Esophagus muscularis mucosa (tissue), 4 donors: ENCODE data around the gene BBS2. TPM values are rescaled to one million over a fixed set of nuclear protein-coding genes. Genes with fewer than 3 reads are reported as not detected.

Experiments used
- DNase-seq: peaks from one replicate; pipeline ENCODE4 v3.0.0-alpha.2; 2017; ENCODE audit errors: extremely low spot score
- H3K27ac ChIP-seq, 4 donors: fragments of 200-600 bp; sonication (generic); replicated peaks in 1 of 4; 1 replicate in 3 of 4; 2 replicates in 1 of 4; pipeline ENCODE4 v1.5.1; 2016 to 2019; ENCODE audit warnings: mild to moderate bottlenecking in 1 of 4
- H3K27me3 ChIP-seq, 4 donors: fragments of 200-600 bp; sonication (generic); one replicate each; pipeline versions ENCODE4 v1.5.1 to v1.6.0; 2016 to 2019
- H3K36me3 ChIP-seq, 4 donors: fragments of 200-600 bp; sonication (generic); one replicate each; pipeline ENCODE4 v1.5.1; 2016 to 2019
- H3K4me1 ChIP-seq, 4 donors: fragments of 200-600 bp; sonication (generic); one replicate each; pipeline ENCODE4 v1.5.1; 2016 to 2019
- H3K4me3 ChIP-seq, 4 donors: fragments of 200-600 bp; sonication (generic); 1 replicate in 2 of 4; 2 replicates in 2 of 4; pipeline ENCODE4 v1.5.1; 2016 to 2019; ENCODE audit warnings: mild to moderate bottlenecking in 4 of 4, moderate library complexity in 1 of 4
- H3K9me3 ChIP-seq, 4 donors: fragments of 200-600 bp; sonication (generic); 1 replicate in 3 of 4; 2 replicates in 1 of 4; pipeline ENCODE4 v1.5.1; 2016 to 2019
- EP300 ChIP-seq: sonication (generic); formaldehyde crosslinking; IDR thresholded peaks from one replicate; pipeline ENCODE4 v1.6.1; 2017; ENCODE audit warnings: antibody characterized with exemption
- POLR2A ChIP-seq: fragments of 450-650 bp; IDR thresholded peaks from one replicate; pipeline ENCODE4 v1.6.1; 2017; ENCODE audit warnings: antibody characterized with exemption, moderate library complexity, mild to moderate bottlenecking, low read depth
- POLR2AphosphoS5 ChIP-seq, 2 donors: sonication (generic); formaldehyde crosslinking; IDR thresholded peaks; one replicate each; pipeline ENCODE4 v1.6.1; 2017; ENCODE audit warnings: antibody characterized with exemption in 2 of 2
- WGBS: methylation state at CpG from one replicate; pipeline ENCODE4 v1.1.5; 2018; 5-methylcytosine and 5-hydroxymethylcytosine counted together
- intact Hi-C: fragments of 100-400 bp; cut with DNase I; formaldehyde crosslinking; loops from one replicate; pipeline ENCODE4 v1.15.1; 2023
- total RNA-seq, 4 donors: library from RNA; depleted of rRNA; stranded (reverse); fragments of >200 nt; gene quantifications; one replicate each; pipeline versions ENCODE4 v1.1.0 to v1.2.1, GENCODE V29; 2016
- TF ChIP-seq, protein P1 (sequence below), 3 experiments: fragments of 200-600 bp in 2 of 3; fragments of 450-650 bp in 1 of 3; sonication (generic) in 2 of 3; IDR thresholded peaks; one replicate each; pipeline ENCODE4 v1.5.1; 2017 to 2019; ENCODE audit warnings: antibody characterized with exemption in 3 of 3, mild to moderate bottlenecking in 2 of 3, moderate library complexity in 1 of 3

The BBS2 gene
- total RNA-seq, 4 donors from 2014 or later = 33.2 to 47.8 (median 39.0) TPM

DNA sequence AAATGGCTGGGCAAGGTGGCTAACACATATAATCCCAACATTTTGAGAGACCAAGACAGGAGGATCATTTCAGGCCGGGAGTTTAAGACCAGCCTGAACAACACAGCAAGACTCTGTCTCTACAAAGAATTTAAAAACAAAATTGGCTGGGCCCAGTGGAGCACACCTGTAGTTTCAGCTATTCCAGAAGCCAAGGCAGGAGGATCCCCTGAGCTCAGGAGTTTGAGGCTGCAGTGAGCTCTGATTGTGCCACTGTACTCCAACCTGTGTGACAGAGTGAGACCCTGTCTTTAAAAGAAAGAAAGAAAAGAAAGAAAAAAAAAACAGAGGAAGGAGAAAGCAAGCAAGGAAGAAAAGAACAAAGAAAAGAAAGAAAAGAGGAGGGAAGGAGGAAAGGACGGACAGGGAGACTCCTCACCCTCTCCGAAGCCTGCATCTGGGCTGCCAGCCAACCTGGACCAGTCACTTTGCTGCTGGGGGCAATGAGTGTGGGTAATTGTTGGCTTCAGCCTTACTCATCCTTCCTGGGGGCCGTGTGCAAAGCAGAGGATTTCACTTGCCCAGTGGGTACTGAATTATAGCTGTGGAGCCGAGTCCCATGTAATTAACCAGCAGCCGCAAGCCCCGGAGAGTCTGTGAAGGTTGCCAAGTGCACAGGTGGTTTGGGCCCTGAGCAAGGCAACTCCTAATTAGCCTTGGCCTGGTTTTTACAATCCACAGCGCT, 38.4 kb upstream of the BBS2 start:
- 70% methylated on average over 5 of the region's 8 CpGs for WGBS
- Histone ChIP-seq H3K27ac (no peak overlapping the region), H3K27me3 (peaks cover 0 to 31% (median 0%) of the 10 kb centered on the region in 4 donors), H3K4me1 (no peaks in the 10 kb centered on the region), H3K9me3 (no peaks in the 10 kb centered on the region), H3K4me3 (no peak overlapping the region), H3K36me3 (no peaks in the 10 kb centered on the region)
- no peak for DNase-seq
- intact Hi-C loops = no loop called here
- TF ChIP-seq, protein P1, sequence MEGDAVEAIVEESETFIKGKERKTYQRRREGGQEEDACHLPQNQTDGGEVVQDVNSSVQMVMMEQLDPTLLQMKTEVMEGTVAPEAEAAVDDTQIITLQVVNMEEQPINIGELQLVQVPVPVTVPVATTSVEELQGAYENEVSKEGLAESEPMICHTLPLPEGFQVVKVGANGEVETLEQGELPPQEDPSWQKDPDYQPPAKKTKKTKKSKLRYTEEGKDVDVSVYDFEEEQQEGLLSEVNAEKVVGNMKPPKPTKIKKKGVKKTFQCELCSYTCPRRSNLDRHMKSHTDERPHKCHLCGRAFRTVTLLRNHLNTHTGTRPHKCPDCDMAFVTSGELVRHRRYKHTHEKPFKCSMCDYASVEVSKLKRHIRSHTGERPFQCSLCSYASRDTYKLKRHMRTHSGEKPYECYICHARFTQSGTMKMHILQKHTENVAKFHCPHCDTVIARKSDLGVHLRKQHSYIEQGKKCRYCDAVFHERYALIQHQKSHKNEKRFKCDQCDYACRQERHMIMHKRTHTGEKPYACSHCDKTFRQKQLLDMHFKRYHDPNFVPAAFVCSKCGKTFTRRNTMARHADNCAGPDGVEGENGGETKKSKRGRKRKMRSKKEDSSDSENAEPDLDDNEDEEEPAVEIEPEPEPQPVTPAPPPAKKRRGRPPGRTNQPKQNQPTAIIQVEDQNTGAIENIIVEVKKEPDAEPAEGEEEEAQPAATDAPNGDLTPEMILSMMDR (IDR thresholded peaks at IDR 0.05) = no peak
- no peak for TF ChIP-seq EP300
- no peak for TF ChIP-seq POLR2AphosphoS5 (IDR thresholded peaks at IDR 0.05)
- no peak for TF ChIP-seq POLR2A

DNA sequence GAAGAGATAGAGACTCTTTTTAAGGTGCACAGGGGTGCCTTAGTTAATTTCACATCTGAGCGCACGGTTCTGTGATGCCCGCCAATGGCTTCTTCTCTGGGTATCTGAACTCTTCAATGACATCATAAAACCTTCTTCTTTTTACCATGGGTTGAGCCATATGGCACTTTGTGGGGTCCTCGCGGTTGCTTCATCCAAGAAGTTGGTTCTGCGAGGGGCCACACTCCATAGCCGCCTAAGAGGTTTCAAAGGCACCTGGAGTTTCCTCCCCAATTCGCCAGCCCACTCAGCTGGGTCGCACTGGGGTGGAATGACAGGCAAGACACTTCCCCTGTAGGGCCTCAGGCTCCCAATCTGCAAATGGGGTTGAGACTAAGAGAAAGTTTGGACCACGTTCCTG, 34.6 kb upstream of the BBS2 start:
- Histone ChIP-seq H3K4me3 (no peak overlapping the region), H3K27me3 (peaks cover 0 to 31% (median 0%) of the 10 kb centered on the region in 4 donors), H3K9me3 (no peaks in the 10 kb centered on the region), H3K4me1 (peaks cover 11 to 13% (median 12%) of the 10 kb centered on the region in 4 donors), H3K36me3 (no peaks in the 10 kb centered on the region), H3K27ac (no peak overlapping the region)
- TF ChIP-seq, protein P1 (IDR thresholded peaks at IDR 0.05) = no peak
- TF ChIP-seq POLR2AphosphoS5 (IDR thresholded peaks at IDR 0.05) (no peak), POLR2A (no peak), EP300 (no peak)
- WGBS = 90% methylated on average over 10 of the region's 10 CpGs
- DNase-seq = no peak
- intact Hi-C loops = no loop called here

DNA sequence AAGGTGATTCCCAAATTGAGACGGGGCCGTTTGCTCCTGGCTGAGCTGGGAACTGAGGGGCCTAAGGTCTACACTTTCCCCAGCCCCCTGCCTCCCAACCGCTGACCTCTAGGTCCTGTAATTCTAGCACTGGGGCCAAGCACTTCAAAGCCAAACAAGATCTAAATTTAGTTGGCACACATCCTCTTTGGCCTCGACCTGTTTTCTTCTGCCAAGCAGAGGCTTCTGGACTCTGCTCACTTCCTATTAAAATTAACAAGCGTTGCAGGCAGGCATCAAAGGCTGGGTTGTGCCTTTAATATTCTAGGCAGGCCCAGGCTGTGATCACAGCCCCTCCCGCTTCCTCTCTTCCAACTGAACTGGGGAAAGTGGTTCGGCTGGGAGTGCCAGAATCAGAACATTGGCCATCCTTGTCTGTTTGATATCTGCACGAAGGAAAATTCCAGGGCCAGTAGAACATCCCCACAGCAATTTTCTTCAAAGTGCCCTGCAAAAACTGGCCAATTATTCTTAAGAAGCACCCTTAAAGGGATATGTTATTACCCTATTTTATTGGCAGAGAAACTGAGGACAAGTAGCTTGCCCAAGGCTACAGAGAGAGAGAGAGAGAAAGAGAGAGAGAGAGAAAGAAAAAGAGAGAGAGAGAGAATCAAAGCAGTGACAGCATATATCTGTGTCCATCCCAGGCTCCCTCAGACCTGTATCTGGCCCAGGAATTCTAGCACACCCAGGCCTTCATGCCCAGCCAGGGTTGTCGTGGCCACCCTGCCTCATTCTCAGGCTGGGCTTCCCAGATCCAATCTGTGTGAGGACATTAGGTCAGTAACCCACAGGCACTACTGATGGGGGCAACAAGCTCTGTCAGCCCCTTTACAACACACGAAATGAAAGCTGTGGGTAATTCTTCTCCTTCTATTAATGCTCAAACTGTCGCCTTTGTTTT, 32.2 kb upstream of the BBS2 start:
- DNase-seq = no peak
- H3K27ac ChIP-seq = no peak overlapping the region
- TF ChIP-seq POLR2AphosphoS5 (IDR thresholded peaks at IDR 0.05) = no peak
- TF ChIP-seq, protein P1 (IDR thresholded peaks at IDR 0.05) = no peak

DNA sequence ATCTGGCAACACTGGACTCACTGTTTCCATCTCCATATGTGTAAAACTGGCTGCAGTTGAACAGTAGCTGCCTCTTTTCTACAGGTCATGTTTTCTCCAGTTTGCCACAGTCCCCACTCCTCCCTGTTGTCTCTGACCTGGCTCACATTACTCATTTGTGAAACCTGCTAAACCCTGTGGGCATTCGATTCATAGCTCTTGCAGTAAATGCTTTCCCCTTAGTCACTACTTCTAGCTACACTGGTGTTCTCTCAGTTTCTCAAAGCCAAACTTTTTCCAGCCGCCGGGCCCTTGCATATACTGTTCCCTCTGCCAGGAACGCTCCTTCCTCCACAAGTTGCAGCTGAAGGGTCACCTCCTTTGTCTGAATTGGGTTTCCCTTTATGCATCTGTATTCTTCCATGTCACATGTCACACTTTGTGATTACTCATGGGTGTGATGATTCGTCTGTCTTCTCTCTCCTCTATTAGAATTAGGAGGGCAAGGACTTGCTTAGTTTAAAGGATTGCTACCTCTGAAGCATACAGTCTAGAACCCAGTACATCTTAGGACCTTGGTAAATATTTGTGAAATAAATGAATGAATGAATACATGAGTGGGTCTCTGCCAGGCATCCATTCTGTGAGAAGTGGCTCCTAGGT, 30.0 kb upstream of the BBS2 start:
- Histone ChIP-seq H3K9me3 (no peaks in the 10 kb centered on the region), H3K4me1 (peaks cover 11 to 13% (median 12%) of the 10 kb centered on the region in 4 donors), H3K27me3 (peaks cover 0 to 22% (median 0%) of the 10 kb centered on the region in 4 donors), H3K4me3 (no peak overlapping the region), H3K36me3 (no peaks in the 10 kb centered on the region), H3K27ac (no peak overlapping the region)
- intact Hi-C loops = no loop called here
- 91% methylated on average over 5 of the region's 5 CpGs for WGBS
- TF ChIP-seq, protein P1 (IDR thresholded peaks at IDR 0.05) = no peak
- no peak for TF ChIP-seq EP300
- TF ChIP-seq POLR2A = no peak
- no peak for DNase-seq

More for the DNA sequence above, 32.2 kb upstream of the BBS2 start:
- Histone ChIP-seq H3K4me3 (no peak overlapping the region), H3K4me1 (peaks cover 11 to 13% (median 12%) of the 10 kb centered on the region in 4 donors), H3K36me3 (no peaks in the 10 kb centered on the region), H3K9me3 (no peaks in the 10 kb centered on the region), H3K27me3 (peaks cover 0 to 34% (median 0%) of the 10 kb centered on the region in 4 donors)
- intact Hi-C loops = no loop called here
- 41% methylated on average over 11 of the region's 11 CpGs for whole genome bisulfite sequencing
